Fibroblast of skin of left biceps (primary cell): ENCODE results near the gene PIGW.
A peak's percentile ranks its signal among the peaks of the same experiment; 100 is the strongest.

Experiments
- DNase-seq, 2 experiments: peaks; one replicate each; pipeline ENCODE4 v3.0.0-alpha.2; 2013; ENCODE audit warnings: low read depth in 2 of 2

PIGW gene, protein sequence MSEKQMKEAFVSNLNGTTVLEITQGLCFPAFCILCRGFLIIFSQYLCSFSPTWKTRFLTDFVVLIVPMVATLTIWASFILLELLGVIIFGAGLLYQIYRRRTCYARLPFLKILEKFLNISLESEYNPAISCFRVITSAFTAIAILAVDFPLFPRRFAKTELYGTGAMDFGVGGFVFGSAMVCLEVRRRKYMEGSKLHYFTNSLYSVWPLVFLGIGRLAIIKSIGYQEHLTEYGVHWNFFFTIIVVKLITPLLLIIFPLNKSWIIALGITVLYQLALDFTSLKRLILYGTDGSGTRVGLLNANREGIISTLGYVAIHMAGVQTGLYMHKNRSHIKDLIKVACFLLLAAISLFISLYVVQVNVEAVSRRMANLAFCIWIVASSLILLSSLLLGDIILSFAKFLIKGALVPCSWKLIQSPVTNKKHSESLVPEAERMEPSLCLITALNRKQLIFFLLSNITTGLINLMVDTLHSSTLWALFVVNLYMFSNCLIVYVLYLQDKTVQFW

DNA sequence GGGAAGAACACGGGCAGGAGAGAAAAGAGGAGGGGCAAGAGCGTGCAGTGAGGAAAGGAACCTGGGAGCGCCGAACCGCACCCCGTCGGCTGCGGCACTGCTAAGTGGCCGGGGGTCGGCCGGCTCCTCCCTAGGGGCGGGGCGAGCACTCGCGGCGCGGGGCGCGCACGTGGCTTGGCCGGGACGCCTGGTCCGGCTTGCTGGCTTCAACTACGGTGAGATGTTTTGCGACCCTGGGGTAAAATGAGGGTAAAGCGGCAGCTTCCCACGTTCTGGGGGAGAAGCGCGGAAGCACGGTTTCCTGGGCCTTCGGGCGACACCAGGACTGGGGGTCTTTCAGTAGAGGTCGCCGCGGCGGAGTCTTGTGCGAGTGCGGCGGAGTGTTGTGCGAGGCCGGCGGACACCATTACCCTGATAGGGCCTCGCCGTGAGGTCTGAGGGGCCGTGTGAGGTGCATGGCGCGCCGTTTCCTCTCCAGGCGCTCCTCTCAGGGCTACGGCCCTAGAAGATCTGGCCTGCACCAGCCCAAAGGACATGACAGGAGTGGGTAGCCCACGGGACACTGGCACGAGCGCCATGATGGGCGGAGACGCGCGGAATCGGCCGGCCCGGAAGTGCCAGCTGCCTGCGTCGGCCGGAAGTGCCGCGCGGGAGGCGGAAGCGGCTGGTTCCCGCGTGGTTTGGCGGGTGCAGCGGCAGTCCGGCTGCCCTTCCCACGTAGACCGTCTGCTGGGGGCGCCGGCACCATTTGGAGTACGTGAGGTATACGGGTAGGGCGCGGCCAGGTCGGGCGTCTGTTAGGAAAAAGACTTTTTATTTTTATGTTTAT lies at the start of gene PIGW, which contains the start of gene MYO19:
PIGW (plus strand) TSS at position 148 of the 829 bp plus-strand sequence. CDS start 2,115 bp downstream, outside the sequence.
MYO19 (minus strand) TSS at position 29 of the 829 bp plus-strand sequence. CDS start 2,330 bp downstream, outside the sequence.
- DNase-seq, result peak; percentile 63 to 68

DNA sequence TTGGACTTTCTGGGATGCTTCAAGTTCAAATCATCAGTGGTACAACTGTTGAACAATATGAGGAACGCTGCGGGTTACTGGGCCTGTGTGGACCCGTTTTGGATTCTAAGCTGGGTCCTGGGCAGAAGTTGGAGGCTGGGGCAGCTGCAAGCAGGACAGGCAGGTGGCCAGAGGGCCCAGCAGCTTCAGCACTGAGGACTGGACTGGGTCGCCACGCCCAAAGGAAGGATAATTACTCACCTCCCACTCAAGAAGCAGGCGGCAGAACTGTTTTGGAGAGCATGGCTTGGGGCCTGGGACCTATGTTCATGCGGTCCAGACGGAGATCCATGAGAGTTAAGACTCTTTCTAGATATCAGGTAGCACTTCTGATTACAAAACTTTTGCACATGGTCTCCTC lies 49.8 kb upstream of the PIGW start:
- DNase-seq, result no peak

DNA sequence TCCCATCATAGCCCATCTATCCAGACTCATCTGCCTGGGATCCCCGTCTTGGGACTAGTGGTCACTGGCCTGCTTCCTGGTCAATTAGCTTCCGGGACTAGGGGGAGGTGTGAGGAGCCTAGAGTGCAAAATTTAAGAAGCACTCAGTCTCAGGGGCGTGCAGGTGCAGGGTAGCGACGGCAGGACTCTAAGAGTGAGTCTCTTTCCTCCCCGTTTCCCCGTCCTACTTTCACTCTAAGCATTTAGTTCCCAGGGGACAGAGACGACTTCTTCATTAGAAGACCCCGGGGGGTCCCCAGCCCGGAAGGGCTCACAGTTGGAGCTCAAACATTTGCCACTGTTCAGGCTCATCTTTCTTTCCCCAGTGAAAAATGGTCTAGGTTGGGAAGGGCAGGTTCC lies 49.0 kb upstream of the PIGW start:
- DNase-seq, result no peak

DNA sequence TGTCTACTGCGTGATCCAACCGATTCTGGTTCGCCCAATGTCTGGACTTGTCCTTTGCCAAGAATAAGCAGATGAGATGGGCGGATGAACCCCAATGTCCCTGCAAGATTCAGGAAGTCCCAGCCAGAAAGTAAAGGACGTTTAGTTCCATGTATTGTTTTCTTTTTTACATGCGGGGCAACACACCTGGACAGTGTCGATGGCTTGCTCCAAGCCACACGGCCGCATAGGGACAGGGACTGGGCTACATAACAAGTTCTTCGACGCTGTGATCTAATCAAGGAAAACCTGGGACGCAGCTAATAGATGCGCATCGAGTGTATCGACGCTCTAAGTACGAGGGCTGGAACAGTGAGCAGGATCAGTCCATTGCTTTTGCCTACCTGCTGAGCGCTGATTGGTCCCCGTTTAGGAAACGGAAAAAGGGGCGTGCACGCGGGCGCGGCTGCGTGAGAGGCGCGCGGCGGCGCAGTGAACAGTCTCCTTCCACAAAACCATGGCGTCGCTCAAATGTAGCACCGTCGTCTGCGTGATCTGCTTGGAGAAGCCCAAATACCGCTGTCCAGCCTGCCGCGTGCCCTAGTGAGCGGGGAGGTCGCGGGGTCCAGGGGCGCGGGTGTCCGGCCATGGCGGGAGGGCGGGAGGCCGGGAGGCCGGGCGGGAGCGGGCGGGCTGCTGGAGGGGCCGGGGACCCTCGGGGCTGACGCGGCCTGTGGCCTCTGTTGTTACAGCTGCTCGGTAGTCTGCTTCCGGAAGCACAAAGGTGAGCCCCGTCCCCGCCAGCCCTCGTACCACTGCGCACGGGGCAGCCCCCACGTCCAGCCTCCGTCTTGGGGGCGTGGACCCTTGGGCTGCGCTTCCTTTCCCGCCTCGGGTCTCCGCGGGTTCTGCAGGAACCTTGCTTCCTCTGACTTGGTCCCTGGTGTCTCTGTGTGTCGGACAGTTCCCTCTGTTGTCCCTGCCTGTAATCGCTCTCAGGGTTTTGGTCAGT lies 48.3 kb upstream of the PIGW start, which contains the start of gene ZNHIT3:
ZNHIT3 (plus strand) TSS at position 478 of the 991 bp plus-strand sequence; CDS start at position 497, 19 bp downstream.
- DNase-seq, result peak; percentile 82

DNA sequence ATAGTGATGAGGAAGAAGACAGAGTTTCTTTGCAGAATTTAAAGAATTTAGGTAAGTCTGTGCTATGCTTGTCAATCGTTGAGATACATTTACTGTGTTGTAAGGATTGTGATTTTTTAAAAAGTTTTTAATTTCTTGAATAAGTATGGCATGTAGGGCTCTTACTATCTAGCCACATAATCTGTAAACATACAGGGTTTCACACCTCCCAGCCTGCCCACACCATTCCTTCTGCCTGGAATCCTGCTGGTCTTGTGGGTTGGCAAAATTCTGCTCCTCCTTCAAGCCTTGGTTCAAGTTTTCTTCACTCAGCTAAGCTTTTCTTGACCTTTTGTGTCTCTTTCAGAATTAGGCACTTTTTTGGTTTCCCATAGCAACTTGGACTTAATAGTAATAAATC lies 40.8 kb upstream of the PIGW start:
- no peak for DNase-seq

DNA sequence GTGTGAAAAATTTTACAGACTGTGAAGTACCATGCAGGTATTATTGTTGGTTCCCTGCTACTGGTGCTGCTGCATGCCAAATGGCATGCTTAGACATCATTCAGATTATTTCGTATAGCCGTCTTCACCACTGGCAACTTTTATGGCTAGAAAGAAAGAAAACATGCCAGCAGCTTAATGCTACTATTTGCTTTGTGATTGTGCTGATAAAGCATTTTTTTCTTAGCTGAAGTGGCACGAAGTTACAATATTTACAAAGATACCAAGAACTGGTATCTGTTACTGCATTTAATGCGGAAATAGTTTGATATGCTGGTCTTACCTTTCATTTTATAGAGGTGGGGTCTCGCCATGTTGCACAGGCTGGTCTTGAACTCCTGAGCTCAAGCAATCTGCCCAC lies 40.1 kb upstream of the PIGW start:
- DNase-seq, result no peak

DNA sequence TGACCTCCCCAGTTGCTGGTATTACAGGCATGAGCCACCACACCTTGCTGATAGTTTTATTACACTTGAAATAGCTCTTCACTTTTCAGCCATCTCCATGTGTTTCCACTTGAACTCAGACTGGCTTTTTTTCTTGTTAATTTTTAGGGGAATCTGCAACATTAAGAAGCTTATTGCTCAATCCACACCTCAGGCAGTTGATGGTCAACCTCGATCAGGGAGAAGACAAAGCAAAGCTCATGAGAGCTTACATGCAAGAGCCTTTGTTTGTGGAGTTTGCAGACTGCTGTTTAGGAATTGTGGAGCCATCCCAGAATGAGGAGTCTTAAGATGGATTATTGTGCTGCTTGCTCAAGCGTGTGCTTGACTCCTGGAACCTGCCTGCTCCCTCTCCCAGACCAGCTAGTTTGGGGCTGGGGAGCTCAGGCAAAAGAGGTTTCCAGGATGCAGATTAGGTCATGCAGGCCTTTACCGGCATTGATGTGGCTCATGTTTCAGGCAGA lies 39.7 kb upstream of the PIGW start:
- no peak for DNase-seq

DNA sequence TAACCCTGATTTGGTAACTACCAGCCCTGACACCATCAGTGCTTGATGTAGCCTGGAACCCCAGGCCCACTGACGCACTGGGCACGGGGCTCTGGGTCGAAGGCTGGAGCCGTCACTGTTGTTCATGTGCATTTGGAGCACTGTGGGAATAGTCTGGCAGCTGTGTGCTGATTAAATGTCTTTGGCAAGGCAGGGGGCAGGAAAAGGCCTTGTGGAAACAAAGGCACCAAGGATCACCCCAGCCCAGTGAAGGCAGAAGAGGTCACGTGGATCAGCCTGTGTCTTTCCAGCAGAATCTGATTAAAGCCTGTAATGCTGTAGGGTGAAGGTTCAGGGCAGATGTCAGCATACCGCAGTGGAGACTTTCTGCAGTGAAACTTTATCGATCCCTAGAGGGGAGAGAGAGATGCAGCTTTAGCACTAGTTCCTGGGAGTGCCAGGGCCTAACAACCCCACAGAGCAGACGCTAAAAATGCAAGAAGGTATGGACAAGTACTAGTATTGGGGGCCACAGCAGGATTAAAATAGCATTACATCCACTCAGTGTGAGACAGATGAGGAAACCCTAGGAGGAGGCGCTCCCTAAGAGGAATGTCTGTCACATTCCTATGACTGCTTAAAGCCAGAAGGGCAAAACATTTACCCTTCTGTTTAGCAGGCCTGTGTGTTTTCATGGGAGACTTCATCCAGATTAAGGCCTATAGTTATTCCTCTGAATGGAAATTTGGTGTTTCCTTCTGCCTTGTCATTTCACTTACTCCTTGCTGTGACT lies 38.6 kb upstream of the PIGW start:
- no peak for DNase-seq

DNA sequence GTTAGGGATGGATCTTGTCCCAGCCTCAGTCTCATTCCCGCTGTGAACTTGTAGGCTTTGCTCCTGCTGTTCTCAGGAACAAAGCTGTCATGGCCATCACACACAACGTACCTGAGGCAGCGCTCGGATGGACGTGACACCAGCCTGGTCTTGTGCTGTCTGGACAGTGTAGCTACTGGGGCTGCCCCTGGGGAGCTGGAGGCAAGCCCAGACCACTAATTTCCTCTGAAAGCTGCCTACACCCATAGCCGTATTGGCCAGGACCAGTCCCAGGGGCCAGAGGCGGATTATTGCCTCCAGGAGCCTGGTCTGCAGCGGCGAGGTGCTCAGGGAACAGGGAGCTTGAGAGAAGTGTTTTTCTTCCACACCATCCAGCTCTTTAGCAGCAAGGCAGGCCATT lies 36.6 kb upstream of the PIGW start:
- no peak for DNase-seq

DNA sequence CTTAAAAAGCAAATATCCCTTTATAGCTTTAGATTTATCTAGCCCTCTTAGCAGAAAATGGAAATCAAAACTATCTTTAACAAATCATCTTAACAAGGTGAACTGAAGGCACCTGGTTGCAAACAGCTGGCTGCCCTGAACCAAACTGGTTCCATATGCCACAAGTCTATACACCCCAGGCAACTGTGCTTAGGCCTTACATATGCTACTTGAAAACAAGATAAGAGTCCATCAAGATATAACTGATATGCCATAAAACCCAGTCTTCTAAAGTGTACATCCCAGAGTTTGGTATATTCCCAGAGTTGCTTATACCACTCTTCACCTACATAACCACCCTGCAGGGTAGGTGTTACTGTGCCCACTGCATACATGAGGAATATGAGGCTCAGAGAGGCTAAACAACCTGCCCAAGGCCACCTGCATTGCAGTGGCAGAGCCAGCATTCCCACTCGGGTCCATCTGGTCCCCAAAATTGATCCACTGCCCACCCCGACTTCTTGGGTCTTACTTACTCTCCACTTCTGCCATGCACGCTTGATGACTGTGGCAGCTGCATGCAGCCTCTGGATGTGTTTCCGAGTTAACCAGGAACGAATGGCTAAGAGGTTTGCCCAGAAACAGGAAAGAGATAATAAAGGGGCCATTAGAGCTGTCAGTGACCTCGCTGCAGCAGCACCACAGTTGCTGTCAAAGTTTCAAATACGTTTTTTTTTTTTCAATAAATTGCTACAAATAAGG lies 36.1 kb upstream of the PIGW start:
- DNase-seq, result no peak

DNA sequence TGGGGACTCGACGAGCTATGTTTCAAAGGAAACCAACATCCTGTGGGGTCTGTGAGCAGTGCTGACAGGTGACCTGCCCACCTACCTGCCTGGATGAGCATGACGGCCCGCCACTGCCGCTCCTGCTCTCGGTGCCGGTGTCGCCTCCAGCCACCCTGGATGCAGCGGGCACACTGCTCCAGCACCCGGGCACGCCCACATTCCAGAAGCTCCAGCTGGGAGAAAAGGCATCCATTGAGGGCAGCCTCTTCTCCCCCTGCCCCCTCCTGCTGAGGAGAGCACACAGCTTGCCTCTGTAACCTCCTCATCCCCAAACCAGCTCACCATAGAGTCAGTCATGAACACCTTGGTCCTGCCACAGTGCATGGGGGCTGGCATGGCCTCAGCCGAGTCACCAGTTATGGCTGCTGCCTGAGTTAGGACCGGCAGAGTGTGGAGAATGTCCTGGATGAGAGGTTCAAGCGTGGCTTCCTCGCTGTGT lies 34.0 kb upstream of the PIGW start:
- DNase-seq, result no peak

DNA sequence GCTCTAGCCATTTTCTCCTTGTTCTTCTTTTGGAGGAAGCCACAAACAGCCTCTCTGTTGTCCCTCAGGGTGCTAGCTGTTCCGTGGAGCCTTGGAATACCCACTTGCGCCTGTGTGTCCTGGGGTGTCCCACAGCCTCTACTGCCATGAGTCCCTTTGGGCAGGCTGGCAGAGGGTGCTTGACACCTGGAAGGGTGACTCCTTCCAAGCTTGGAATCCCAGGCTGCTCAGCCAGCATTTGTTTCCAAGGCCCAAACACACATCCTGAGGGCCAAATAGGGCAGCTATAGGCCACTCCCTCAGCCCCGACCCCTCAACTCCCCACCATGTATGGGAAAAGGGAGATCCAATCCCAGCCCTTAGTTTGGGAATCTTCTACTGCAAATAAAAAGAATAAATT lies 33.4 kb upstream of the PIGW start:
- DNase-seq, result no peak

DNA sequence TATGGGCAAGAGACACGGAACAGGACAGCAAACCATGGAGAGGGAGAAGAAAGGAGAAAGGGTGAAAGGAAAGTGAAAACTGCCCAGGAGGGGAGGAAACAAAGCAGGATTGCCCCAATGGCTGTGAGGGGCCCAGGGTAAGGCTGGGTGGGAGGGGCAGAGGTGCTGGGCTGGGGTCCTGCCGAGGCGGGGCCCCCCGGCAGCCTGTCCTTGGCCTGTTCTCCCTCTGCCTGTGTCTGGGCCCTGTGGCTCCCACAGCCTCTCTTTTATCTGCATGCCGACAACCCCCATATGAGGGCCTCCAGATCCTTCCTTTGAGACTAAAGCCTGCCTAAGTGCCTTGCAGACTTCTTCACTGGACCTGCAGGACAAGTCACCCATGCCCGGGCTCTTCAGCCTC lies 32.8 kb upstream of the PIGW start:
- DNase-seq, result no peak

DNA sequence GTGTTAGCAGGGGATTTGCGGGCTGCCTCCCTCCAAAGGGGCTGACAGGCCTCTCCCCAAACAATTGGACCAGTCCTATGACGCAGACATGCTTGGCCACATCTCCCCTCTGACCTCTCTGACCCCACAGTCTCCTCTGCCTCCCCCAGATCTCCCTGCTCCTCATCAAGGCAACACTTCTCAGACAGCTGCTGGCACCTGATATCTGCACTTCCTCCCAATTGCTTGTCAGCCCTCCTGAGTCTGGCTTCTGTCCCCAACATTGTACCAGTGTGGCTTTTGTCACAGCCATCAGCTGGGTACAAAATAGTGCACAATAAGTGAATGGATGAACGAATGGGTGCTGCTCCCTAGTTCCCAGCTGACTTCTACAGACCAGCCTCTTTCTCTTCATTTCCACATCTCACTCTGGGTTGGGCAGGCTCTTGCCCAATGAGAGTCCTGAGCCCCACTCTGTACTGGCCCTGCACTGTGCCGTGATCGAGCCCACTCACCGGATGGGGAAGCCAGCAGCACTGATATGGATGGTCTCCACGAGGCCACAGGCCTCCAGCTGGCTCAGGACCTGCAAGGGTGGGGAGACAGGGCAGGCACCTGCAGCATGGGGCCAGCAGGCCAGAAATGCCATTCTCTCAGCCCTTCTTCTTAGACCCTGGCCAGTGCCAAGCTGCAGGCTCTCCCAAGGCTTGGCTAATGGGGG lies 31.2 kb upstream of the PIGW start:
- DNase-seq, result no peak

DNA sequence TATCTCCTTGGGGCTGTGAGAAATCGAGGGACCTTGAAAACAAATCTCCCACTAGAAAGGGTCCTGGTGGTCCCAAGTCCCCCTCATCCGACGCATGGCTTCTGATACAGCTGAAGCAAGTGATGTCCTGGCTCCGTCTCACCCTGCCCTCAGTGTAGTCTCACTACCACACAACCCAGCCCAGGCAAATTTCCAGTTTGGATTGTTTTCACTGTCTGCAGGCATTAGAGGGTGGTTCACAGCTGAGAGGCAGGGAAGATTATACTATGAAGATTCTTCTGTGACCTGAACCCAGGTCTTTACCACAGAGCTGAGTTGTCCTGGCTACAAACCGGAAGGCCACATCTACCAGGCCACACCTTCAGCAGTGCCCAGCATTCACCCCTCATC lies 30.6 kb upstream of the PIGW start:
- no peak for DNase-seq

DNA sequence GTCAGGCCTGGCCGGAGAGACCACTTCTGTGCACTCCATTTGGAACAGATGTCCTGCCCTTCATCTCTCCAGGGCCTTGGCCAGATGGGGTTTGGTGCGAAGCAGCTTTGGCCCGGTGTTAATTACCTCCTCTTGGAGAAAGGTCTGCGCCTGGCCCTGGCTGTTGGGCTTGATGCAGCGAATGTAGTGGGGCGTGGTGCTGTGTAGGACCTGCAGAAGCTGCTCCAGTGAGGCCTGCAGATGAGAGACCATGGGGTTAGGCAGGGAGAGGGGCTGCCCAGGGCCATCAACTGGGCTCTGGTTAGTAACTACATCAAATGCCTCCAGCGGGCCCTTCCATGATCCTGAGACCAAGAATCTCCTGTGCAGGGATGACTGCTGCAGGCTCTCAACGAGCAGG lies 29.6 kb upstream of the PIGW start:
- no peak for DNase-seq

DNA sequence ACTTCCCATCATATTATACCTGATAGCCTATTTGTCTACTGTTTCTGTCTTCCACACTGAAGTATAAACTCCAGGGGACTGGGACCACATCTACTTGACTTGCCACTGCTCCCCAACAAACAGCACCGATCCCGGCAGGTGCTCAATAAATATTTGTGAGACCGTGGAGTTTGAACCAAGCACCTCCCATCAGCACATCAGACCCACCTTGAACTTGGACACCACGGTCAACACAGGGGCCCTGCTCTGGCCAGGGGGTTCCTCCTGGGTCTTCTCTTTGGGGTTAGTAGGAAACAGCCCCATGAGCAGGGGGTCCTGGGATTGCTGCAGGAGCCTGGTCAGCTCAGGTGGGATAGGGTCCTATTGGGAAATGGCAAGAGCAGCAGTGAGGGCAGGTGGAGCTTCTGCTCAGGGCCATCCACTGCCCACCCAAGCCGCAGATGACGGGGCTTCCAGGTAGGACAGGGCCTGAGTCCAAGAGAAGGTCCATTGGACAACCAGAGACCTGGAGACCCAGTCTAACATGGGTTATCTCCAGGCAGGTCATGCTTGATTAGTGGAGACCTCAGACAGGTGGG lies 28.4 kb upstream of the PIGW start:
- DNase-seq, result no peak

DNA sequence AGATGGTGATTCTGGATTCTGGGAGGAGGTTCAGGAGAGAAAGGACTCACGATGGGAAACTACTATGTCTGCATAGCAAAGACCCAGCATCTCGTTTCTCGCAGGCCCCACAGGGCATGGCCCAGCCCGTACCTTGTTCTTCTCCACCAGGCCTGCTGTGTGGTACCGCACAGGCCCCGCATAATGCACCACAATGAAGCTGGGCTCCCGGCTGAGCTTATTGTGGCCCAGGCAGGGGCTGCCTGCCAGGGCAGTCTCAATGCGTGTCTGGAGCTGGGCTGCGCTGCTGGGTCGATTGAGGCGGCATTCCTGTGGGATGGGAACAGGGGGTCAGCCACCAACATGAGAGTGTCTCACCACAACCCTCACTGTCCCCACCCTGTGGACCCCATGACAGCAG lies 28.0 kb upstream of the PIGW start:
- no peak for DNase-seq

DNA sequence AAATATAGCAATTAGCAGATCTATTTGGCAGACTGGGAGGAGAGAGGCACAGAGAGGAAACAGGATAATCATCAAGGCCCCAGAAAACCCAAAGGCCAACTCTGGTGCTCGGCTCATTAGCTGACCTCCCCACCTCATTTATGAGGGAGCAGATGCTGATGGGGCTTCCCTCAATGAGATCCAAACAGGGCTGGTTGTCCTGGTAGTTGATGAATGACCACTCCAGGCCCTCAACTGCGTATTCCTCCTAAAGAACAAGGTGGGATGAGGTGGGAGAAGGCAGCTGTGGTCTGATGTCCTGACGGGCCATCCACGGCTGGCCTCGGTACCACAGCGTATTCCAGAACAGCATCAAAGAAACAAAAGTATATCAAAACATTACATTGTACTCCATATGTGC lies 27.5 kb upstream of the PIGW start:
- no peak for DNase-seq
